H1 (cell line): ENCODE measurements around the gene NSF.
"Not testable (repeated sequence)": the region's sequence is repeated elsewhere in the genome, so short reads cannot be mapped to it uniquely, and the experiment has no call there.

Experiments used
- BCL11A ChIP-seq, 2 experiments: IDR thresholded peaks; one replicate each; pipeline ENCODE4 v1.6.1; 2011; ENCODE audit warnings: low read depth in 2 of 2, low read length in 2 of 2, mild to moderate bottlenecking in 2 of 2
- BRCA1 ChIP-seq: IDR thresholded peaks from 2 replicates; pipeline ENCODE4 v1.6.1; 2012; ENCODE audit warnings: low read depth, low read length, improper control_type of control experiment
- CTCF ChIP-seq, 3 experiments: IDR thresholded peaks; 1 replicate in 2 of 3; 2 replicates in 1 of 3; pipeline versions ENCODE4 v1.5.1 to v1.6.1; 2011; ENCODE audit warnings: low read length in 3 of 3, mild to moderate bottlenecking in 3 of 3, inconsistent platforms in 2 of 3, low read depth in 1 of 3, moderate library complexity in 1 of 3; ENCODE audit not compliant: insufficient read depth in 1 of 3; ENCODE audit errors: control extremely low read depth in 1 of 3
- GTF2F1 ChIP-seq: IDR thresholded peaks from 2 replicates; pipeline ENCODE4 v1.6.1; 2012; ENCODE audit warnings: low read depth, low read length, improper control_type of control experiment, borderline replicate concordance
- POLR2AphosphoS5 ChIP-seq: IDR thresholded peaks from 2 replicates; pipeline ENCODE4 v1.6.1; 2011; ENCODE audit warnings: low read depth, low read length
- SIN3A ChIP-seq, 2 experiments: IDR thresholded peaks in 1 of 2; conservative IDR thresholded peaks in 1 of 2; 2 replicates each; pipeline ENCODE4 v1.6.1; 2011 to 2012; ENCODE audit warnings: low read length in 2 of 2, improper control_type of control experiment in 1 of 2, low read depth in 1 of 2, mild to moderate bottlenecking in 1 of 2
- SUZ12 ChIP-seq: fragments of 200-600 bp; sonication (generic); IDR thresholded peaks from 2 replicates; pipeline ENCODE4 v1.6.1; 2012; ENCODE audit warnings: mild to moderate bottlenecking, inconsistent platforms, low read length, moderate library complexity, mixed read lengths
- TAF1 ChIP-seq: IDR thresholded peaks from 2 replicates; pipeline ENCODE4 v1.6.1; 2011; ENCODE audit warnings: mild to moderate bottlenecking, low read depth, low read length
- TBP ChIP-seq: IDR thresholded peaks from 2 replicates; pipeline ENCODE4 v1.6.1; 2011; ENCODE audit warnings: low read depth, low read length, improper control_type of control experiment
- YY1 ChIP-seq: IDR thresholded peaks from 2 replicates; pipeline ENCODE4 v1.6.1; 2011; ENCODE audit warnings: low read depth, mild to moderate bottlenecking, low read length
- ZNF274 ChIP-seq: IDR thresholded peaks from 2 replicates; pipeline ENCODE4 v1.7.0; 2012; ENCODE audit warnings: low read length, borderline replicate concordance; ENCODE audit errors: extremely low read depth

GRCh38 chr17:46627452-46627851, 37.0 kb downstream of the NSF start:
- not testable (repeated sequence) for TF ChIP-seq CTCF (IDR thresholded peaks at IDR 0.05; ENCODE audit: control extremely low read depth in 1 of 3, insufficient read depth in 1 of 3, low read depth in 1 of 3, low read length in 3 of 3); POLR2AphosphoS5; SUZ12; BCL11A (IDR thresholded peaks at IDR 0.05; ENCODE audit: low read depth in 2 of 2, low read length in 2 of 2); GTF2F1; TAF1; ZNF274; TBP; BRCA1; YY1; SIN3A (conservative IDR thresholded peaks at IDR 0.05 in 1 of 2, IDR thresholded peaks at IDR 0.05 in 1 of 2; ENCODE audit: low read depth in 1 of 2, low read length in 2 of 2)
